HG03565 (cell line): ENCODE data around the gene TBXAS1.
A peak's percentile ranks its signal among the peaks of the same experiment; 100 is the strongest.

Experiments
- ATAC-seq: cut with Tn5 transposase; IDR thresholded peaks from one replicate; pipeline ENCODE4 v1.9.1; 2021; ENCODE audit warnings: mild to moderate bottlenecking, moderate library complexity; ENCODE audit not compliant: unreplicated experiment

TBXAS1 gene

DNA sequence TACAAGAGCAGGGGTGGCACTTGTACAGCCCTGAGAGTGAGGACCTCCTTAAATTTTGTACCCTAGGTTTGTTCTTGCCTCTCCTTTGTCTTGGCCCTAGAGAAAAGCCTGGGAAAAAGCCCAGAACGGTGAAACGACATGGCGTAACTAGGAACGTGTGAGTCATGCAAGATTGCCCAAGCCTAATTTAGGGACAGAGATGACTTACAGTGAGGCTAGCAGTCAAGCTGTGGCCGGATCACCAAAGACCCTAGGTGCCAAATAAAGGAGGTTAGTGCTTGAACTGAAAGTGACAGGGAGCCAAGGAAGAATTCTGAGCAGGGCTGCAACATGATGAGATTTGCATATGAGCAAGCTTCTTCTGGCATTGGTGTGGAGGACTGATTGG, 25.1 kb downstream of the TBXAS1 start:
- ATAC-seq = no peak

DNA sequence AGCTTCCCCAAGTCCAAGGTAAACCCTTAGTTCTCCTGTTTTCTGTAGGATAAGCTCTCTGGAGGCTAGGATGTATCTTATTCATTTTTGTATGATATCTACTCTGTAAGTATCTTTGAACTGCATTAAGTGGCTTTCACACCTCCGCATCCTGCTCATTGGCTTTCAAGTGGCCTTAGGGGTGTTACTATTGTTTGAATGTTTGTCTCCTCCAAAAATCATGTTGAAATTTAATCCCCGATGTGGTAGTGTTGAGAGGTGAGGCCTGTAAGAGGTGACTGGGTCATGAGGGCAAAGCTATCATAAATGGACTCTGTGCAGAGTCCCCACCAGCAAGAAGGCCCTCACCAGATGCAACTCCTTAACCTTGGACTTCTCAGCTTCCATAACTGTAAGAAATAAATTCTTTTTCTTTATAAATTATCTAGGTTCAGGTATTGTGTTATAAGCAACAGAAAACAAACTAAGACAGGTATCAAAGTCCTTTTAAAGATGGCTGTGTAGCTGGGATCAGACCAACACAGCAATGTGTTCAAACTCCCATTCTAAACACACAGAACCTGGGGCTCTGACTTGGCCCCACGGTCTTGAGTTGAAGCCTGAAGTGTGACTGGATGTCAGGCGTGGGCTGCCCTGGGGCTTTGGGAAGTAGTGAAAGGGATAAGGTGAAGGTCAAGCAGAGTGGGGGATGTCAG, 25.9 kb downstream of the TBXAS1 start:
- no peak for ATAC-seq

DNA sequence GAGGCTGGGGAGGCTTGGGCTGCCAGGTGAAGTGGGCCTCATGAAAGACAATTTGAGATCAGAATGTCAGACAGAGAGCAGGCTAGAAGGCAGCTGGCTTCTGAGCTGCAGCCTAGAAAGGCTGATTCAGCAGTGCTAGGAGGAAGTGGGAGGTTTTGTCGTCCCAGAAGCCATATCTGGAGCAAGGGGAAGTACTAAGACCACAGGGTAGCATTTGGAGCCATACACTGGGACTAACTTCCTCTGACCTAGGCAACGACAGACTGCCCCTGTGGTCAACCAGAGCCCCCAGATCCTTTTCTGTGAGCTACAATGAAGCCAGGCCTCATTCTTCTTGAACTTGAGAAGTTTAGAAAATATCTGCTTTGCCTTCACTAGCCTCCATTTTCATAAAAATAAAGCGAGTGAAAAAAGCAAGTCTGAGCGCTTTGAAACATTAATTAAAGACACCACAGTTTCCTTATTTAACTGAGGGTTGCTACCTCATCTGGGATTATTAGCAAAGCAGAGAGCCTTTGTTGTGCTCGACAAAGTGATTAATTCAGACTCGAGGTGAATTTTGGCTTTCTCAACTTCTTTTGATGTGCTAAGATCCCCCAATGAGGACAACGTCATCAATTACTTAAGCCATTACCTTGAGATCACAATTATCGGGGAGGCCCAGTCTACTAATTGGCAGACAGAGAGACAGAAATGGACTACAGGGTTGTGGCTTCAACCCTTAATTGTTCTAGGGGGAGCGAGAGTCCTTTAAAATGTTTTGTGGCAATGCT, 26.6 kb downstream of the TBXAS1 start:
- ATAC-seq = peak; percentile 67

DNA sequence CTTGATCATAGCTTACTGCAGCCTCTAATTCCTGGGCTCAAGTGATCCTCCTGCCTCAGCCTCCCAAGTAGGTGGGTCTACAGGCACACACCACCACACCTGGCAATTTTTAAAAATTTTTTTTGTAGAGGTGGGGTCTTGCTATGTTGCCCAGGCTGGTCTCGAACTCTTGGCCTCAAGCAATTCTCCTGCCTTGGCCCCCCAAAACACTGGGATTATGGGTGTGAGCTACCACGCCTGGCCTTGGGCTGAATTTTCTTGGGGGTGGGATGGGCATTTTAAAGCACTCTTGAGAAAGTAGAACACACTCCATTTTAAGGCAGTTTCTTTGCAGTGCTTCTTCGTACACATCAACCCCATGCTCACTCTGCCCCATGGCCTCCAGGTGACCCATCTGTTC, 28.7 kb downstream of the TBXAS1 start:
- no peak for ATAC-seq

DNA sequence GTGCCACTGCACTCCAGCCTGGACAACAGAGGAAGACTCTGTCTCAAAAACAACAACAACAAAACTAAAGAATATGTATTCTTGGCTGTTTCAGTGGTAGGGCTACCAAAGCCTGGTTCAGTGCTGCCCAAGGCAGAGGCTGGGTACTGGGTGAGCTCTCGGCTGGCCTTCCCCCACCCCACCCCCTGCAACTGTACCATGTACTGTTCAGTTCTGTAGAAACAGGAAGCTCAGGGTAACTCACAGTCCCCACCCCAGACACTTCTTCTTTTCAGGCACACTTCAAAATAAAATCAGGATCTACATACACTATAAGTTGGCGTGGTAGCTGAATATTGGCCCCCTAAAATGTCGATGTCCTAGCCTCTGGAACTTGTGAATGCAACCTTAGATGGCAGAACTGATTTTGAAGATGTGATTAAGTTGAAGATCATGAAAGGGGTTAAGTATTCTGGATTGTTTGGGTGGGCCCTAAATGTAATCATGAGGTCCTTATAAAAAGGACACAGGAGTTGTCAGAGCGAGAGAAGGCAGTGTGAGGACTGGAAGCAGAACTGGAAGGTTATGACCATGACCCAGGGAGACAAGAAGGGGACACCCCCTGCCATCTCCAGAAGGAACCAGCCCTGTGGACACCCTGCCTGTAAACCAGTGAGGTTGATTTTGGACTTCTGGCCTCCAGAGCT, 31.2 kb downstream of the TBXAS1 start:
- ATAC-seq = no peak

DNA sequence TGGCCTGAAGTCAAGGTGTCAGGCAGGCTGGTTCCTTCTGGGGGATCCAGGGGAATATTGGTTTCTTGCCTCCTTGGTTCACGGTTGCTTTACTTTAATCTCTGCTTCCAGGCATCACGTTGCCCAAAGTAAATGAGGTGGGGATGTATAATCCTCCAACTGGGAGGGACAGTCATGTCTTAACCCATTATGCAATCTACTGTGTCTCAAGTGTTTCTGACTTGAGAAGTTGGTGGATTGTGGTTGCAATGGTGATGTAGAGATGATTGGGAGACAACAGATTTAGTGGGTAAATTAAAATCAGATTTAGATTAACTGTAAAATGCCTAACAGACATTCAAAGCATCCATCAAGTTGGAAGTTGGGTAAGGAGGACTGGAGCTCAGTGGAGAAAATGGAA, 32.7 kb downstream of the TBXAS1 start:
- ATAC-seq = no peak

DNA sequence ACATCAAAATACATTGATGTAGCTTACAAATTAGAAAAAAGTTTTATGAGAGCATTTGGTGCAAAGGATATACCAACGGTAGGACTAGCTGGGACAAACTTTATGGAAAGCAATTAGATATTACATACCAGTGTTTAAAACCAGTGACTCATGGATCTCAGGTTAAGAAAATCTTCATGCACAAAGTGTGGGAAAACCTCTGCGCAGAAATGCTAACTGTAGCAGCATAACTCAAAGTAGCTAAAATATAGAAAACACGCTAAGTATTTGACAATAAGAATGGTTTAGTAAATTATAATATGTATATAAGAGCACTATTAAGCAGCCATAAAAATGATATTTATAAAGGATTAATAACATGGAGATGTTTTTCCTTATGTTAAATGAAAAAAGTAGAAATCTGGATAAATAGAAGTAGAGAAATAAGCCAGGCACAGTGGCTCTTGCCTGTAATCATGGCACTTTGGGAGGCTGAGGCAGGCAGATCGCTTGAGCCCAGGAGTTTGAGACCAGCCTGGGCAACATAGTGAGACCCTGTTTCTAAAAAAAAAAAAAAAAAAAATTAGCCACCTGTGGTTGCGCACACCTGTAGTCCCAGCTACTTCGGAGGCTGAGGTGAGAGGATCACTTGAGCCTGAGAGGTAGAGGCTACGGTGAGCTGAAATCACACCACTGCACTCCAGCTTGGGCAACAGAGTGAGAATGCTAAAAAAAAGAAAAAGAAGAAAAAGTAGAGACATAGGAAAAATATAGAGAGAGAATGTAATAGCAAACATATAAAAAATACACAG, 37.2 kb downstream of the TBXAS1 start:
- ATAC-seq = no peak

DNA sequence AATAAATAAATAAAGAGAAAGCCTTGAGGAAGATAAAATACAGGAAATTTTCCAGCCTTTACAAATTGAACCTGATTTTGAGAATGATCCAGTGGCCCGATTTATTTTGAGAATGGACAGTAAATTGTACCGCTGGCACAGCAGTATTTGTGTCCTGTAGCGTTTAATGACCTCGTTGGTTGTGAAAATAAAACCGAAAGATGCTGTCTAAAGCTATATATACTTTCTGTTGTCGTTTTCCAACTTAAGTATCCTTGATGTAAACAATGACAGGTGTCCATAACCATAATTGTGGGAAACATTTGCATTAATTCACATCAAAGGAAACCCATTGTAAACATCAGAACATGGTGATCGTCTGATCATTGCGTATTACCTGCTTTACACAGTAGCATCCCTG, 38.8 kb downstream of the TBXAS1 start:
- ATAC-seq = no peak

DNA sequence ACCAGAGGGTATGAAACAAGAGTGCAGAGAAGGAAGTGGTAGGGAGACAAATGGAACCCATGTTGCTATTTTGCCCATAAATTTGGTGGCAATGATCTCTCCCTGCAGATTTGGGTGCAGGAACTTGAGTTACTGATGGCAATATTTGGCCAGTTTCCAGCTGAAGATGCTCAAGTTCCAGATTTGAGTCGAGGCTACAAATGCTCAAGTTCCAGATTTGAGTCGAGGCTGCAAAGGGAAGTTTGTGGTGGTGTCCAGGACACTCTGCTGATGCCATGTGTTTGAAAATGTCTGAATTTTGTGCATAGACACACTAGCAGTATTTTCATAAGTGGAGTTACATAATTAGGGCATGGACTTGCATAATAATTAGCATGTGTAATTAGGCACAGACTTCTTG, 40.8 kb downstream of the TBXAS1 start:
- ATAC-seq = no peak

DNA sequence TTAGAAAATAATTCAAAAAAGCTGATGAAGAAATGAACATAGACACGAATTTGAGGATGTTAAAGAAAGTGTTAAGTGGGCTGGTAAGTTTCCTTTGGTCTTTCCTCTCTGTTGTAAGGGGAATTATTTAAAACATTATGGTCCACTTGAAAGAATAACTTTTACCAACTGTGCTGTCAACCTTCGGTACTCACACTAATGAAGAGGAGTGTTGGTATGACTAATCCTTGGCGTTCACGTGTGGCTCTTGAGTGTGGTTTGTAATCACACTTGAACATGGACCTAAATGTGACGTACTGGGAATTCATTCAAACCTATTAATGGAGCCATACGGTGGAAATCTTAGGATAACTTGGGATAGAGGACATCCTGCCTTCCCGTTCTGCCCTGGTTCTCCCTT, 41.3 kb downstream of the TBXAS1 start:
- no peak for ATAC-seq

DNA sequence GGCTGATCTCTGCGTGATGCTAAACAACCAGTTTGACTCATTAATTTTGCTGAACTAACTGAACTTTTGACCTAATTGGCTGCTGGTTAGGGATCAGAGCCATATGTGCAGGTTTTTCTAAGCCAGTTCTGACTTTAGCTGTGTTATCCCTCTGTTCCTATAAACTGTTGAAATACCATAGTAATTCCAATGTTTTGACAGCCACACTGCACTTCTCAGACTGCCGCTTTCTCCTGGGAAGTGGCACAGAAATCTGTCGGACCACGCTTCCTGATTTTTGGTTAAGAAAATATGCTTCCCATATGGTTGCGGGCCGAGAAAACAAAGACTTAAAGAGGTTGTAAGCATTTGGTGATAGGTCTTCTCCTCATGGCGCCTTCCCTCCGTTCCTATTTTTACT, 42.3 kb downstream of the TBXAS1 start:
- ATAC-seq = no peak

DNA sequence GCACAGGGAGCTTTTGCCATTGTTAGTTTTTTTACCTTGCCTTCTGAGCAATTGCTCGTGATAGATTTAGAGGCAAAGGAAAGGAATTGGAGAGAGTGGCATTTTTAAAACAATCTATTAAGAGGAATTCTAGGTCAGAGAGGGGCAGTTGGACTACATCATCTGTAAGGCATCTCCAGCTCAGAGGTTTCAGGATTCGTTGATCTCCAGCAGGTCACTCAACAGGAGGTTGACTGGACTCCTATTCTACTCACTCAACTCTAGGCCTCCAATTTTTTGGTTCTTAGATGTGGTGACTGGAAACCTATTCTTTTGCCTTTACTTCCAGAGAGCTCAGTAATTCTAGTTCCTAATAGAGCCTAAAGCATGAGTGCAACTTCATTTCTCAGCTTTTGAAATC, 42.8 kb downstream of the TBXAS1 start:
- no peak for ATAC-seq

DNA sequence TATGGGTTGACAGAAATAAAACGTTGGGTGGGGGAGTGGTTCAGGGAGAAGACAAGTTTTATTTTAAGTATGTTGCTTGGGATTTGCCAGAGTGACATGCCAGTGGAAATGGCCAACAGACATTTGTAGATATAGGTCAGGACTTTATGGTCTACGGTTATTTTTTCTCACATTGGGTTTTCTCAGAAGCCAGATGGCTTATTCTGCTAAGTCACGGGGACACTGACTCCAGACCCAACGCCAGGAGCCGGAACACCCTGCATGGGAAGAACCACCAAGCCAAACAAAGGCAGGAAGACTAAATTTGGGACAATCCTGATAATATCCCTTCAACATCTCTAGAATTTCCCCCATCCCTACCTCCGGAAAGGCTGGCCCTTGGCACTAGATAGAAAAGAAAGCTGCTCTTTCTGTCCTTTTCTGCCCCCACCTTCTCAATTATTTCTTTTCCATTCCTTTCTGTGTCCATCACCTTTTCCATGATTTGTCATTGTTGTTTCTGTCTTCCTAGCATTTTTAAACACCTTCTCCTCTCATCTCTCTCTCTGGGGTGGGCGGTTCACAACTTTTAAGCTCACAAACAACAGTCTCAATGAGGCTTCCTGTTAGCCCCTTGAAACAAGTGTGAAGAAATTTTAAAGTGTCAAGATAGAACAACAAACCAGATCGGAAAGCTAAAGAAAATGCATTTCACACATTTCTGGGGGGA, 44.7 kb downstream of the TBXAS1 start:
- ATAC-seq = no peak

DNA sequence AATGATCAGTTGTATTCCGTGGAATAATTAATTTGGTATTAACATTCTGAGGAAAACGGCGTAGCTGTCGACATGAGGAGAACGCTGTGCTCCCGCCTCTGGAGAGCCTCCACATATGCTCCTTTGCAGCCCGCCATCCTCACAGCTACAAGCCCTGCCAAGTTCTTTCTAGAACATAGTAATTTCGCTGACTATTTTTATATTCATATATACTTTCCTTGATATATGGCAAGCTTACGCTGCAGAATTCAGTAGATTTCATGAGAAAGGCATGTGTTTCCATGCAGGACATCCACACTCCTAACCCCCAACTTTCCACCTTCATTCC, 45.2 kb downstream of the TBXAS1 start:
- ATAC-seq = no peak

DNA sequence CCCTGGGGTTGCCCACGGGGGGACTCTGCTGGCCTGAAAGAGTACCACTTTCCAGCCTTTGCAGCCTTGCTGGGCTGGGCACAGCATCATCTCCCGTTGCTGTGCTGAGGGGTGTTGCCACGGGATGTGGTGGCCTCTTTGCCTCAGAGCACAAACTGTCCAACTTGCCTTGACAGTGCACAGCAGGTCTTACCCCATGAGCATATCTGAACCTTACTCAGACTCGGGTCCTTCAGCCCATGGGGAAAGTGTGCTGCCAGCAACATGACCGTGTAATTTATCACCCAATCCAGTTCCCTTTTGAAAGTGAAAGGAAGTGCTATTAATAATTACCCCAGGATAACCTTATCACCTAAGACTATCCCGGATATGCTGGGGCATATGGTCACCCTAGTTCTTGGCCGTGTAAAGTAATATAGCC, 46.8 kb downstream of the TBXAS1 start:
- ATAC-seq = peak; percentile 57

DNA sequence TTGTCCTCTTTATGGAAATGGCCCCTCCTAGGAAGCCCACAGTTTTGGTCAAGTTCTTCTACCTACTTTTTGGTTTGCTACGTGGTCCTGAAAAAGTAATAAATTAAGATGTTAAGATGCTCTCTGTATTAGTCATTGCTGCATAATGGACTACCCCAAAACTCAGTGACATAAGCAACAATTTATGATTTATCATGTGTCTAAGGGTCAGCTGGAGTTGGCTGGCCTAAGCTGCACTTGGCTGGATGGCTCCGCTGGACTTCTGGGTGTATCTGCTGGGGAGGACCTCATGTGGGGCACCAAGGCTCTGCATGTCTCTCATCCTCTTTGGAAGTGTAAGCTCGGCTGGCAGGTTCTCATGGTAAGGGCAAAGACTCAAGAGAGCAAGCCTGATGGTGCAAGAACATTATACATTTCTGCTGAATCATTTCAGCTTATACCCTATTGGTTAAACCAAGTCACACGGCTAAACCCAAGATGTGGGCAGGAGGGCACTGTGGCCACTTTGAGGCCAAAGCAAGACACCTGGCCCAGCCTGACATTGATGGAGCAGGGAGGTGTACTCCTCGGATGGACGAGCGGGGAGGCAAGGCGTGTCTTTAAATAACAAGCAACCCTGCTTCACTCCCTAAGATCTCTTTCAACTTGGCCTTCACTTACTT, 47.7 kb downstream of the TBXAS1 start:
- ATAC-seq = no peak

DNA sequence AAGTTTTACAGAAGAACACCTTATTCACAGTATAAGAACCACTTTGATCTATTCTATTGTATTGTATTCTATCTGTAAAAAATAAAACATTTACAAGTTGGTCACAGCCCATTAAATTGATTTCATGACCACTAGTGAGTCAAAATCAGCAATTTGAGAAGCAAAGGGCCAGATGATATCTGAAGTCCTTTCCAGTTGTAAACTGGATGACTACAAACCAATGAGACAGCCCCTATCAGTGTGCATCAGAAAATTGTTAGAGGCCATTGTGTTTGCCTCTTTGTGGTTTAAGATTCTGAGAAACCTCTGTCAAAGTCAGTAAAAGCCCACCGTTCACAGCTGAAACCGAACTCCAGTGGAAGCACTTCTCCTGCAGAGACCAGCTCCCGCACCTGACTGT, 54.8 kb downstream of the TBXAS1 start:
- no peak for ATAC-seq

DNA sequence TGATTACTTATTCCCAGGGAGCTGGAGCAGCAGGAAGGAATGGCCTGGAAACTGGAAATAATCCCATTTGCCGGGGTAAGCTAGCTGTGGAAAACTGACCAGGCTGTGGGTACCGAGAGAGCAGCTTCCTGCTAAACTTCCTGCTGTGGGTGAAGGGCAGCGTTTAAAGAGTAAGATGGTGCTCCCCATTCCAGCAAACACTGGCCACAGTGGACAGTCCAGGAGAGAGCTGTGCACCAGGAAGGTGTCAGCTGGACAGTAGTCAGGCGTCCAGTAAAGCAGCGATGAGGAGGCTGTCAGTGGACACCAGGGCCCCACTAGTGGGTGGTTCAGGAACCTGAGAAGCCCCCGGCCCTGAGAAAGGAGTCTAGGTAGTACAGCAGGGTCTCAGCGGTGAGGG, 55.4 kb downstream of the TBXAS1 start:
- ATAC-seq = no peak

DNA sequence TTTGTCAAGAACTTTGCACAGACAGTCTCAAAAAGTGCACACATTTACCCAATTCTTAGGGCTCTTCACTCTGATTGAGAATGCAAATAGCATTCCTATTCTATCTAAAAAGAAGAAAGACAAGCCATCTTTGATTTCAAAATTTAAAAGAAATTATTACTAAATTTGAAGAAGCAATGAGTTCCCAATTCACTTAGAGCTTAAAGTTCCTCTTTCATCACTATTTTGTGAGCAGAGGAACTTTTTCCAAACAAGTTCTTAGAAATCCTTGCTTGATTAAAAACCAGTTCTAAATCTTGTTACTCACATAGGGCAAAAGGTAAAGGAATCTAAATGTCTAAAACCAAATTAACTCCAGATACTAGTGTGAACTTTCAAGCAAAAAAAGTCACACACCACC, 56.4 kb downstream of the TBXAS1 start:
- ATAC-seq = no peak

DNA sequence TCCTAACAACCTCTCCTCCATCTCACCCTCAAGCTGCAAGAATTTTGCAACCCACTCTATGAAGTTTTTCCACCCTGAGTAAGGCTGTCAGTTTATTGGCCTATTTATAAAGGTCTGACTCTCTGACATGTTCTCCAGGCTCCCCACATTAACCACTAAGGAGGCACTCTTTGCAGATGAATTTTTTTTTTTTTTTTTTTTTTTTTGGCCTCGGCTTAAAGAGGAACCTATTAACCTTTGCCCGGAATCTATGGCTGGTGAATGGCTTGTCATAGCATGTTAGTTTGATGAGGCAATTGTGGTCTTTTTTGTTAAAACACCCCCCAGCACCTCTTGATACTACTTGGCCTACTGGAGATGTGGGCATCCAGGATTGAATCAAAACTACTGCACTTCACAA, 57.1 kb downstream of the TBXAS1 start:
- no peak for ATAC-seq
